Muscle layer of colon (tissue), 2 donors: ENCODE data around the gene LANCL1.

ENCODE experiments used
- H3K27ac ChIP-seq: one replicate; pipeline ENCODE4 v1.7.0; 2013; ENCODE audit warnings: low read depth, mild to moderate bottlenecking, low read length, moderate library complexity
- H3K27me3 ChIP-seq, 2 donors: one replicate each; pipeline ENCODE4 v1.7.0; 2013; ENCODE audit warnings: low read length in 2 of 2, mild to moderate bottlenecking in 2 of 2; ENCODE audit not compliant: insufficient read depth in 2 of 2, control insufficient read depth in 1 of 2
- H3K36me3 ChIP-seq: one replicate; pipeline ENCODE4 v1.7.0; 2013; ENCODE audit warnings: mild to moderate bottlenecking, low read length; ENCODE audit not compliant: insufficient read depth
- H3K4me1 ChIP-seq: one replicate; pipeline ENCODE4 v1.7.0; 2013; ENCODE audit warnings: mild to moderate bottlenecking, low read length; ENCODE audit not compliant: insufficient read depth
- H3K4me3 ChIP-seq, 2 donors: one replicate each; pipeline ENCODE4 v1.7.0; 2013; ENCODE audit warnings: low read length in 2 of 2, low read depth in 1 of 2, mild to moderate bottlenecking in 1 of 2, moderate library complexity in 1 of 2
- H3K9ac ChIP-seq: one replicate; pipeline ENCODE4 v1.7.0; 2013; ENCODE audit warnings: low read length
- H3K9me3 ChIP-seq: one replicate; pipeline ENCODE4 v1.7.0; 2013; ENCODE audit warnings: mild to moderate bottlenecking, low read length
- donor health status: abdominal sarcoma.
- donor health status: Adenocarcinoma of cecum.

Gene LANCL1

DNA sequence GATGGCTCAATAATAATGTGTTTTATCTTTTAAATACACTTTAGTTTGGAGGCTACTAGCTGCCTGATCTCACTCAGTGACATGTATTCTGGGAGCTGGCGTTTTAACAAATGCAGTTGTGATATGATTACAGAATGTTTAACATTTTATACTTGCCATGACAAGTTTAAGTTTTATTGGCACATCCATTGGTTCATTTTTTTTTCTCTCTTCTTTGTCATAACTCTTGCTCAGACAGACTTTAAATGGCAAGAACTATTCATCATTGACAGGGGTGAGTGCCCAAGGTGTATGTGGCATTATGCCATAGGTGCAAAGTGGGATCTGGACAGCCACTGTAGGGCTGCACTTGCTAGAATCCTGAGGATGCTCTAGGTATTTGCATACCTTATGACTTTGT, 89.5 kb downstream of the LANCL1 start:
- Histone ChIP-seq H3K9me3 (no peaks in the 10 kb centered on the region), H3K9ac (no peak overlapping the region), H3K27me3 (no peaks in the 10 kb centered on the region), H3K27ac (no peak overlapping the region), H3K4me3 (no peak overlapping the region), H3K4me1 (no peaks in the 10 kb centered on the region), H3K36me3 (no peaks in the 10 kb centered on the region)
